MM.1S (cell line): ENCODE measurements around the gene COL6A3.

Experiments used
- DNase-seq: peaks from one replicate; pipeline ENCODE4 v3.0.0-alpha.2; 2015
- H2AFZ ChIP-seq: fragments of 300-600 bp; sonication (generic); 2 replicates; pipeline ENCODE4 v1.6.0; 2016; ENCODE audit warnings: antibody characterized with exemption, low read length
- H3F3A ChIP-seq: fragments of 300-600 bp; sonication (generic); 2 replicates; pipeline ENCODE4 v1.6.1; 2016; ENCODE audit warnings: mild to moderate bottlenecking, antibody characterized with exemption, low read length, moderate library complexity, mixed read lengths; ENCODE audit not compliant: insufficient read depth
- H3K27ac ChIP-seq: fragments of 300-600 bp; sonication (generic); 2 replicates; pipeline ENCODE4 v1.5.1; 2016; ENCODE audit warnings: mild to moderate bottlenecking, low read length
- H3K27me3 ChIP-seq: fragments of 300-600 bp; sonication (generic); replicated peaks from 2 replicates; pipeline ENCODE4 v1.6.0; 2016; ENCODE audit warnings: low read length; ENCODE audit not compliant: insufficient read depth
- H3K36me3 ChIP-seq: fragments of 300-600 bp; sonication (generic); replicated peaks from 2 replicates; pipeline ENCODE4 v1.6.1; 2016; ENCODE audit warnings: mild to moderate bottlenecking, low read length, mixed read lengths; ENCODE audit not compliant: insufficient read depth
- H3K4me1 ChIP-seq: fragments of 300-600 bp; sonication (generic); 2 replicates; pipeline ENCODE4 v1.6.1; 2016; ENCODE audit warnings: low read length, mixed read lengths
- H3K4me2 ChIP-seq: fragments of 300-600 bp; sonication (generic); 2 replicates; pipeline ENCODE4 v1.6.0; 2016; ENCODE audit warnings: low read depth, low read length
- H3K4me3 ChIP-seq: fragments of 300-600 bp; sonication (generic); 2 replicates; pipeline ENCODE4 v1.5.1; 2016; ENCODE audit warnings: low read length, mixed read lengths
- H3K79me2 ChIP-seq: fragments of 300-600 bp; sonication (generic); 2 replicates; pipeline ENCODE4 v1.6.1; 2016; ENCODE audit warnings: mixed run types, low read length, mixed read lengths
- H3K9ac ChIP-seq: fragments of 300-600 bp; sonication (generic); 2 replicates; pipeline ENCODE4 v1.6.1; 2016; ENCODE audit warnings: low read length, mixed read lengths
- H3K9me2 ChIP-seq: fragments of 300-600 bp; sonication (generic); replicated peaks from 2 replicates; pipeline ENCODE4 v1.6.1; 2016; ENCODE audit warnings: mild to moderate bottlenecking, low read length, mixed read lengths; ENCODE audit not compliant: insufficient read depth
- H3K9me3 ChIP-seq: fragments of 300-600 bp; sonication (generic); replicated peaks from 2 replicates; pipeline ENCODE4 v1.6.1; 2016; ENCODE audit warnings: mild to moderate bottlenecking, low read length, mixed read lengths; ENCODE audit not compliant: insufficient read depth
- H4K20me1 ChIP-seq: fragments of 300-600 bp; sonication (generic); 2 replicates; pipeline ENCODE4 v1.6.1; 2016; ENCODE audit warnings: mild to moderate bottlenecking, low read length, moderate library complexity, mixed read lengths; ENCODE audit not compliant: insufficient read depth
- EZH2 ChIP-seq: fragments of 300-600 bp; sonication (generic); optimal IDR thresholded peaks from 2 replicates; pipeline ENCODE3; 2017; ENCODE audit warnings: low read depth, mild to moderate bottlenecking, antibody characterized with exemption, low read length, mixed read lengths
- EZH2phosphoT487 ChIP-seq: fragments of 300-600 bp; sonication (generic); IDR thresholded peaks from 2 replicates; pipeline ENCODE4 v1.6.1; 2018; ENCODE audit warnings: antibody characterized with exemption, low read length
- TF ChIP-seq, protein P1 (sequence below): fragments of 300-600 bp; sonication (generic); IDR thresholded peaks from 2 replicates; pipeline ENCODE4 v1.5.1; 2016; ENCODE audit warnings: antibody characterized with exemption, low read length, mixed read lengths

Gene COL6A3

GRCh38 chr2:237390235-237390634 is 23.7 kb downstream of the COL6A3 start:
- Histone ChIP-seq H3K27ac (no peak overlapping the region), H3K9me3 (no peaks in the 10 kb centered on the region), H3F3A (no peaks in the 10 kb centered on the region), H3K4me1 (no peaks in the 10 kb centered on the region), H3K79me2 (no peaks in the 10 kb centered on the region), H3K4me3 (no peak overlapping the region), H2AFZ (no peak overlapping the region), H3K36me3 (no peaks in the 10 kb centered on the region), H3K9me2 (no peaks in the 10 kb centered on the region), H3K27me3 (no peaks in the 10 kb centered on the region), H4K20me1 (no peaks in the 10 kb centered on the region), H3K9ac (no peak overlapping the region), H3K4me2 (no peak overlapping the region)
- no peak for DNase-seq
- no peak for TF ChIP-seq EZH2
- TF ChIP-seq, protein P1, sequence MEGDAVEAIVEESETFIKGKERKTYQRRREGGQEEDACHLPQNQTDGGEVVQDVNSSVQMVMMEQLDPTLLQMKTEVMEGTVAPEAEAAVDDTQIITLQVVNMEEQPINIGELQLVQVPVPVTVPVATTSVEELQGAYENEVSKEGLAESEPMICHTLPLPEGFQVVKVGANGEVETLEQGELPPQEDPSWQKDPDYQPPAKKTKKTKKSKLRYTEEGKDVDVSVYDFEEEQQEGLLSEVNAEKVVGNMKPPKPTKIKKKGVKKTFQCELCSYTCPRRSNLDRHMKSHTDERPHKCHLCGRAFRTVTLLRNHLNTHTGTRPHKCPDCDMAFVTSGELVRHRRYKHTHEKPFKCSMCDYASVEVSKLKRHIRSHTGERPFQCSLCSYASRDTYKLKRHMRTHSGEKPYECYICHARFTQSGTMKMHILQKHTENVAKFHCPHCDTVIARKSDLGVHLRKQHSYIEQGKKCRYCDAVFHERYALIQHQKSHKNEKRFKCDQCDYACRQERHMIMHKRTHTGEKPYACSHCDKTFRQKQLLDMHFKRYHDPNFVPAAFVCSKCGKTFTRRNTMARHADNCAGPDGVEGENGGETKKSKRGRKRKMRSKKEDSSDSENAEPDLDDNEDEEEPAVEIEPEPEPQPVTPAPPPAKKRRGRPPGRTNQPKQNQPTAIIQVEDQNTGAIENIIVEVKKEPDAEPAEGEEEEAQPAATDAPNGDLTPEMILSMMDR, result no peak
- TF ChIP-seq EZH2phosphoT487, result no peak

DNA sequence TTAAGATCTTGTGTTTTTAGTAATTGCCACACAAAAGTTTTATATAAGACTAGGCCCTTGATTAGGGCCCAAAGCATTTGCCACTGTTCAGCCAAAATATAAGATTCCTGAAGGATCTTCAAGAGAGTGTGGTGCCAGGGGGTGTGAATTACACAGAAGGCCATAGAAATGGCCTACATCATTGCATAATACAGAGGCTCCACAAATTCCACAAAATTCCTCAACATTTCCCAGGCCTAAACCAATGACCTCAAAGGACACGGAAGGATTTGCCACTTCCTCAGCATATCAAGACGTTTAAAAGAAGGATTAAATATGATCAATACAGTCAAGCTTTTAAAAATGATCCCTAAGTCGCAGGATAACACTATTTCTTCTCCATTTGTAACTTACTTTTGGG is 24.1 kb downstream of the COL6A3 start:
- Histone ChIP-seq H3K4me2 (no peak overlapping the region), H4K20me1 (no peaks in the 10 kb centered on the region), H3K9me2 (no peaks in the 10 kb centered on the region), H3K27me3 (no peaks in the 10 kb centered on the region), H3F3A (no peaks in the 10 kb centered on the region), H3K9me3 (no peaks in the 10 kb centered on the region), H3K4me3 (no peak overlapping the region), H3K27ac (no peak overlapping the region), H3K4me1 (no peaks in the 10 kb centered on the region), H3K9ac (no peak overlapping the region), H3K36me3 (no peaks in the 10 kb centered on the region), H3K79me2 (no peaks in the 10 kb centered on the region), H2AFZ (no peak overlapping the region)
- no peak for DNase-seq
- no peak for TF ChIP-seq EZH2
- TF ChIP-seq, protein P1, result no peak
- TF ChIP-seq EZH2phosphoT487, result no peak

- Histone ChIP-seq H3K4me2 (no peak overlapping the region), H4K20me1 (no peaks in the 10 kb centered on the region), H3K36me3 (no peaks in the 10 kb centered on the region), H3K79me2 (no peaks in the 10 kb centered on the region), H2AFZ (no peak overlapping the region), H3K4me3 (no peak overlapping the region), H3K27me3 (no peaks in the 10 kb centered on the region), H3K9me2 (no peaks in the 10 kb centered on the region), H3F3A (no peaks in the 10 kb centered on the region), H3K9ac (no peak overlapping the region), H3K4me1 (no peaks in the 10 kb centered on the region), H3K9me3 (no peaks in the 10 kb centered on the region), H3K27ac (no peak overlapping the region)
- no peak for DNase-seq
- TF ChIP-seq EZH2 (no peak), EZH2phosphoT487 (no peak)
- TF ChIP-seq, protein P1, result no peak
These were observed 25.9 kb downstream of the COL6A3 start for GRCh38 chr2:237388036-237388435.
